ENCODE results near the gene TDRD10. TPM values are rescaled to one million over a fixed set of nuclear protein-coding genes. Genes with fewer than 3 reads are reported as not detected.

Gene TDRD10
- total RNA-seq, 1 experiment from 2014 or later = not detected

- no TSS peak for BruUV-seq (replicated peaks)
- peak; percentile 44 for ATAC-seq
- DNase-seq = peak; percentile 61
- Histone ChIP-seq H3K4me1 (ENCODE audit: insufficient read depth, low read length) (peaks cover 12% of the 10 kb centered on the region), H3K27ac (ENCODE audit: low read length) (no peak overlapping the region), H3F3A (ENCODE audit: low read length, unreplicated experiment) (no peaks in the 10 kb centered on the region), H4K20me1 (ENCODE audit: low read length) (no peaks in the 10 kb centered on the region), H3K9me2 (replicated peaks; ENCODE audit: low read length) (no peaks in the 10 kb centered on the region), H2AFZ (ENCODE audit: low read length) (no peak overlapping the region), H3K79me2 (ENCODE audit: low read length) (no peaks in the 10 kb centered on the region), H3K36me3 (ENCODE audit: low read depth, low read length) (no peaks in the 10 kb centered on the region), H3K27me3 (ENCODE audit: low read length) (0 out of 2 replicates have a peak, but pooled peaks cover 1% of the 10 kb centered on the region), H3K9me3 (ENCODE audit: low read length) (no peaks in the 10 kb centered on the region), H3K4me2 (ENCODE audit: low read length) (no peak overlapping the region), H3K4me3 (ENCODE audit: low read length) (no peak overlapping the region), H3K9ac (ENCODE audit: low read length) (no peak overlapping the region)
- TF ChIP-seq EZH2phosphoT487 (IDR thresholded peaks at IDR 0.05; ENCODE audit: borderline replicate concordance, low read length) = no peak
- TF ChIP-seq CTCF (conservative IDR thresholded peaks at IDR 0.05; ENCODE audit: low read depth, low read length) = no peak
- no peak for TF ChIP-seq EZH2 (IDR thresholded peaks at IDR 0.05; ENCODE audit: low read length, unreplicated experiment)
- CTCF ChIA-PET = interaction anchor here (1.2 kb wide), 1 partner anchor 63 kb away, joined by 7 read pairs; no protein-coding TSS in a partner anchor
- intact Hi-C loops (cut with micrococcal nuclease) = loop anchor here (5.0 kb wide), 1 partner anchor 48 kb away; no protein-coding TSS in a partner anchor
- POLR2A ChIA-PET (ENCODE audit: unreplicated experiment) = no interaction called here
Observed at GRCh38 chr1:154483941-154484803, 17.8 kb upstream of the TDRD10 start.

- H3K79me2 ChIP-seq (ENCODE audit: low read length) = no peaks in the 10 kb centered on the region
- H3K4me1 ChIP-seq (ENCODE audit: insufficient read depth, low read length) = peaks cover 7% of the 10 kb centered on the region; the same call in 1 of the 2 replicates
- peaks cover 11% of the 10 kb centered on the region; the same call in 1 of the 2 replicates for H3K27me3 ChIP-seq (ENCODE audit: low read length)
- no peaks in the 10 kb centered on the region for H3F3A ChIP-seq (ENCODE audit: low read length, unreplicated experiment)
- POLR2A ChIA-PET (ENCODE audit: unreplicated experiment) = interaction anchor here (0.7 kb wide), 1 partner anchor 28 kb away, joined by 8 read pairs; no protein-coding TSS in a partner anchor
- DNase-seq = no peak
- intact Hi-C loops (cut with micrococcal nuclease) = no loop called here
- H3K9ac ChIP-seq (ENCODE audit: low read length) = no peak overlapping the region
- TF ChIP-seq EZH2phosphoT487 (IDR thresholded peaks at IDR 0.05; ENCODE audit: borderline replicate concordance, low read length) (no peak), CTCF (conservative IDR thresholded peaks at IDR 0.05; ENCODE audit: low read depth, low read length) (no peak), EZH2 (IDR thresholded peaks at IDR 0.05; ENCODE audit: low read length, unreplicated experiment) (no peak)
- H3K4me2 ChIP-seq (ENCODE audit: low read length) = no peak overlapping the region
- no peaks in the 10 kb centered on the region for H3K36me3 ChIP-seq (ENCODE audit: low read depth, low read length)
- no peaks in the 10 kb centered on the region for H4K20me1 ChIP-seq (ENCODE audit: low read length)
- no peaks in the 10 kb centered on the region for H3K9me2 ChIP-seq (replicated peaks; ENCODE audit: low read length)
- H2AFZ ChIP-seq (ENCODE audit: low read length) = no peak overlapping the region
- no peak overlapping the region for H3K27ac ChIP-seq (ENCODE audit: low read length)
- H3K9me3 ChIP-seq (ENCODE audit: low read length) = no peaks in the 10 kb centered on the region
- BruUV-seq (replicated peaks) = no TSS peak
- ATAC-seq = no peak
- H3K4me3 ChIP-seq (ENCODE audit: low read length) = no peak overlapping the region
- CTCF ChIA-PET = interaction anchor here (1.2 kb wide), 1 partner anchor 62 kb away, joined by 7 read pairs; no protein-coding TSS in a partner anchor
Observed at GRCh38 chr1:154485106-154485505, 16.9 kb upstream of the TDRD10 start.
